Endothelial cell of umbilical vein (primary cell): ENCODE data around the gene SPINT2. TPM values are rescaled to one million over a fixed set of nuclear protein-coding genes. Genes with fewer than 3 reads are reported as not detected.
A peak's percentile ranks its signal among the peaks of the same experiment; 100 is the strongest.

Experiments used
- BruUV-seq: library from RNA; stranded (reverse); fragments of 400-500 nt; replicated peaks from 2 replicates; lab custom pipeline; 2021; lab: Mats Ljungman, UMichigan
- CTCF ChIA-PET: fragments of 300-600, 350-600 bp; sonication (Branson Sonifier 250); formaldehyde crosslinking; loops from one replicate; lab custom pipeline; 2021; ENCODE audit warnings: antibody characterized with exemption, inconsistent platforms; lab: Charles Lee
- POLR2A ChIA-PET: fragments of 300-600, 350-600 bp; sonication (Branson Sonifier 250); formaldehyde crosslinking; loops from one replicate; lab custom pipeline; 2021; ENCODE audit warnings: antibody characterized with exemption, inconsistent platforms; lab: Charles Lee
- DNase-seq: peaks from one replicate; pipeline ENCODE4 v3.0.0-alpha.2; 2011; ENCODE audit warnings: low read depth, low spot score
- FAIRE-seq: peaks from 2 replicates; lab custom pipeline; 2011; peaks lifted over from hg19 to GRCh38; lab: Jason Lieb, UNC
- H2AFZ ChIP-seq: 2 replicates; pipeline ENCODE4 v1.6.0; 2012; ENCODE audit warnings: low read depth, low read length, control low read depth, inconsistent platforms
- H3K27ac ChIP-seq: 2 replicates; pipeline ENCODE4 v1.5.1; 2011; ENCODE audit warnings: low read depth, mild to moderate bottlenecking, control low read depth, low read length, moderate library complexity; ENCODE audit not compliant: insufficient read depth
- H3K27me3 ChIP-seq, 2 experiments: 2 replicates each; pipeline versions ENCODE4 v1.6.0 to v1.6.1; 2011; ENCODE audit warnings: low read length in 2 of 2, mixed read lengths in 1 of 2; ENCODE audit not compliant: control insufficient read depth in 2 of 2, insufficient read depth in 2 of 2
- H3K36me3 ChIP-seq, 2 experiments: 2 replicates in 1 of 2; 3 replicates in 1 of 2; pipeline ENCODE4 v1.5.1; 2011; ENCODE audit warnings: low read length in 2 of 2, mild to moderate bottlenecking in 1 of 2, moderate library complexity in 1 of 2; ENCODE audit not compliant: control insufficient read depth in 2 of 2, insufficient read depth in 2 of 2; ENCODE audit errors: extremely low read depth in 1 of 2
- H3K4me1 ChIP-seq: 3 replicates; pipeline ENCODE4 v1.5.1; 2011; ENCODE audit warnings: mild to moderate bottlenecking, low read length; ENCODE audit not compliant: control insufficient read depth, insufficient read depth; ENCODE audit errors: extremely low read depth
- H3K4me2 ChIP-seq: 2 replicates; pipeline ENCODE4 v1.6.1; 2011; ENCODE audit warnings: low read length, control low read depth, mixed read lengths; ENCODE audit not compliant: insufficient read depth
- H3K4me3 ChIP-seq, 3 experiments: fragments of 200-600 bp in 1 of 3; sonication (generic), shearing (Covaris generic) in 1 of 3; replicated peaks in 1 of 3; 2 replicates each; pipeline ENCODE4 v1.5.1; 2011 to 2016; ENCODE audit warnings: control low read depth in 3 of 3, low read length in 3 of 3, mild to moderate bottlenecking in 2 of 3, inconsistent platforms in 1 of 3, low read depth in 1 of 3, moderate library complexity in 1 of 3; ENCODE audit not compliant: insufficient read depth in 1 of 3
- H3K79me2 ChIP-seq: 2 replicates; pipeline ENCODE4 v1.6.0; 2012; ENCODE audit warnings: low read length, inconsistent platforms; ENCODE audit not compliant: control insufficient read depth, insufficient read depth
- H3K9ac ChIP-seq: replicated peaks from 2 replicates; pipeline ENCODE3; 2011; ENCODE audit warnings: low read length, control low read depth; ENCODE audit not compliant: insufficient read depth; ENCODE audit errors: extremely low read depth
- H3K9me1 ChIP-seq: replicated peaks from 3 replicates; pipeline ENCODE4 v1.6.0; 2011; ENCODE audit warnings: mild to moderate bottlenecking, low read length; ENCODE audit not compliant: control insufficient read depth, insufficient read depth; ENCODE audit errors: extremely low read depth
- H3K9me3 ChIP-seq: replicated peaks from 2 replicates; pipeline ENCODE4 v1.5.1; 2012; ENCODE audit warnings: low read length, inconsistent platforms; ENCODE audit not compliant: control insufficient read depth, insufficient read depth
- H4K20me1 ChIP-seq: replicated peaks from 2 replicates; pipeline ENCODE3; 2011; ENCODE audit warnings: mild to moderate bottlenecking, low read length; ENCODE audit not compliant: control insufficient read depth, insufficient read depth; ENCODE audit errors: extremely low read depth
- CTCF ChIP-seq, 2 donors: IDR thresholded peaks; 1 replicate in 1 of 2; 2 replicates in 1 of 2; pipeline ENCODE4 v1.5.1; 2011; ENCODE audit warnings: low read length in 2 of 2, mild to moderate bottlenecking in 2 of 2, moderate library complexity in 2 of 2, control low read depth in 1 of 2, inconsistent platforms in 1 of 2, low read depth in 1 of 2; ENCODE audit not compliant: insufficient read depth in 1 of 2; ENCODE audit errors: extremely low read depth in 1 of 2
- EZH2 ChIP-seq: IDR thresholded peaks from 2 replicates; pipeline ENCODE4 v1.6.1; 2012; ENCODE audit warnings: borderline replicate concordance, low read depth, mild to moderate bottlenecking, moderate library complexity, low read length, inconsistent platforms; ENCODE audit not compliant: severe bottlenecking
- FOS ChIP-seq: IDR thresholded peaks from 2 replicates; pipeline ENCODE4 v1.6.1; 2011; ENCODE audit warnings: mild to moderate bottlenecking, low read length, moderate library complexity, borderline replicate concordance; ENCODE audit not compliant: insufficient read depth
- GATA2 ChIP-seq: IDR thresholded peaks from 2 replicates; pipeline ENCODE4 v1.7.0; 2011; ENCODE audit warnings: low read depth, mild to moderate bottlenecking, moderate library complexity, mixed read lengths, low read length; ENCODE audit not compliant: insufficient read length, insufficient read depth
- JUN ChIP-seq: IDR thresholded peaks from 2 replicates; pipeline ENCODE4 v1.6.1; 2011; ENCODE audit warnings: borderline replicate concordance, low read depth; ENCODE audit not compliant: insufficient read length, insufficient read depth
- MAX ChIP-seq: IDR thresholded peaks from 2 replicates; pipeline ENCODE4 v1.6.1; 2011; ENCODE audit not compliant: insufficient read depth, insufficient read length
- MYC ChIP-seq: IDR thresholded peaks from one replicate; pipeline ENCODE4 v1.6.1; 2011; ENCODE audit warnings: mild to moderate bottlenecking, low read depth, low read length
- POLR2A ChIP-seq: IDR thresholded peaks from 2 replicates; pipeline ENCODE4 v1.6.1; 2012; ENCODE audit warnings: low read depth, mild to moderate bottlenecking, control low read depth, low read length
- POLR2AphosphoS5 ChIP-seq: IDR thresholded peaks from 2 replicates; pipeline ENCODE4 v1.6.1; 2012; ENCODE audit warnings: low read depth, mild to moderate bottlenecking, control low read depth, low read length, moderate library complexity; ENCODE audit not compliant: insufficient read depth
- dilution Hi-C: fragments of 300-500 bp; cut with MboI; formaldehyde crosslinking; loops from one replicate; pipeline ENCODE4 v1.15.0; 2019; ENCODE audit warnings: low sequenced_read_pairs; ENCODE audit not compliant: extremely low pct_ligation_motif_present
- intact Hi-C: fragments of 100-400 bp; cut with micrococcal nuclease; formaldehyde crosslinking; loops from one replicate; pipeline ENCODE4 v1.10.0; 2022
- polyA plus RNA-seq, 4 experiments: library from polyadenylated mRNA; depleted of rRNA in 3 of 4; stranded (reverse) in 3 of 4; unstranded in 1 of 4; fragments of >200 nt; gene quantifications; 2 replicates each; pipeline versions ENCODE4 v1.2.1 to v1.2.3, GENCODE V29; 2011 to 2012; ENCODE audit warnings: missing spikeins in 1 of 4
- total RNA-seq: library from RNA; stranded (reverse); gene quantifications from 2 replicates; pipeline ENCODE4 v1.2.3, GENCODE V29; 2021

SPINT2 gene
- total and polyA plus RNA-seq, 2 donors (not counting 3 experiments of a cell fraction or from before 2014, with no cell fraction given) = 28.9 to 46.6 TPM

- H3K36me3 ChIP-seq = no peaks in the 10 kb centered on the region
- peak overlapping the region; percentile 64 for H3K27ac ChIP-seq
- DNase-seq (no peak), FAIRE-seq (no peak)
- BruUV-seq = no TSS peak
- dilution Hi-C loops (no loop called here), intact Hi-C loops (no loop called here)
- H3K4me1 ChIP-seq = peaks cover 30% of the 10 kb centered on the region
- H4K20me1 ChIP-seq = no peaks in the 10 kb centered on the region
- peak overlapping the region; percentile 62 for H3K4me2 ChIP-seq
- ChIA-PET CTCF (interaction anchor here (1.2 to 1.5 kb wide), 6 partner anchors 11 to 379 kb away, joined by 3 to 6 read pairs (median 3); partner anchors contain the start of gene SPINT2), POLR2A (no interaction called here)
- H3K9me1 ChIP-seq = no peaks in the 10 kb centered on the region
- no peaks in the 10 kb centered on the region for H3K27me3 ChIP-seq
- H3K79me2 ChIP-seq = no peaks in the 10 kb centered on the region
- no peak overlapping the region for H3K9ac ChIP-seq
- H3K4me3 ChIP-seq = no peak overlapping the region
- no peak overlapping the region for H2AFZ ChIP-seq
- TF ChIP-seq GATA2 (no peak), MAX (no peak), MYC (no peak), JUN (no peak), POLR2A (no peak), FOS (no peak), CTCF (IDR thresholded peaks at IDR 0.05; ENCODE audit: extremely low read depth in 1 of 2, insufficient read depth in 1 of 2, low read depth in 1 of 2, low read length in 2 of 2) (no peak), EZH2 (no peak), POLR2AphosphoS5 (no peak)
- no peaks in the 10 kb centered on the region for H3K9me3 ChIP-seq
Observed at GRCh38 chr19:38276942-38277517, 12.7 kb downstream of the SPINT2 start.
